Large intestine (tissue), 1 donor: ENCODE measurements around the gene CDC25C. TPM values are rescaled to one million over a fixed set of nuclear protein-coding genes. Genes with fewer than 3 reads are reported as not detected.

Source experiments
- polyA plus RNA-seq: library from polyadenylated mRNA; unstranded; fragments of 120-200 nt; gene quantifications from one replicate; pipeline ENCODE4 v1.2.1, GENCODE V29; 2013

CDC25C gene
- polyA plus RNA-seq, 1 donor: 4.5 TPM

Other genes starting within 250 kb of the CDC25C start
- not detected for gene WNT8A, start 247.8 kb downstream of the CDC25C start, polyA plus RNA-seq
- gene NME5, start 192.4 kb downstream of the CDC25C start, polyA plus RNA-seq: 2.8 TPM
- gene BRD8, start 153.2 kb downstream of the CDC25C start, polyA plus RNA-seq: 88.3 TPM
- gene KIF20A, start 152.7 kb downstream of the CDC25C start, polyA plus RNA-seq: 13.8 TPM
- gene CDC23, start 118.5 kb downstream of the CDC25C start, polyA plus RNA-seq: 35.7 TPM
- 6.9 TPM for gene GFRA3, start 57.2 kb downstream of the CDC25C start, polyA plus RNA-seq
- 30.6 TPM for gene FAM53C, start 6.5 kb upstream of the CDC25C start, polyA plus RNA-seq
- gene KDM3B, start 20.9 kb upstream of the CDC25C start, polyA plus RNA-seq: 61.1 TPM
- 38.6 TPM for gene REEP2, start 107.3 kb upstream of the CDC25C start, polyA plus RNA-seq
- 371 TPM for gene EGR1, start 133.7 kb upstream of the CDC25C start, polyA plus RNA-seq
- gene ETF1, start 211.4 kb upstream of the CDC25C start, polyA plus RNA-seq: 62.9 TPM
- 190 TPM for gene HSPA9, start 243.6 kb upstream of the CDC25C start, polyA plus RNA-seq